H7 (cell line): ENCODE data around the gene IPO4. TPM values are rescaled to one million over a fixed set of nuclear protein-coding genes. Genes with fewer than 3 reads are reported as not detected.

Experiments
- DNase-seq: peaks from one replicate; pipeline ENCODE4 v3.0.0; 2012
- H3K27me3 ChIP-seq: 2 replicates; pipeline ENCODE4 v1.6.0; 2011; ENCODE audit warnings: mild to moderate bottlenecking, low read length; ENCODE audit not compliant: control insufficient read depth, insufficient read depth
- H3K36me3 ChIP-seq: replicated peaks from 2 replicates; pipeline ENCODE4 v1.5.1; 2011; ENCODE audit warnings: low read length; ENCODE audit not compliant: control insufficient read depth, insufficient read depth
- H3K4me3 ChIP-seq: 2 replicates; pipeline ENCODE4 v1.5.1; 2011; ENCODE audit warnings: low read depth, mild to moderate bottlenecking, control low read depth, low read length, moderate library complexity; ENCODE audit not compliant: insufficient read depth
- total RNA-seq: library from RNA; depleted of rRNA; stranded (reverse); fragments of >200 nt; shearing (Covaris generic); gene quantifications from 2 replicates; pipeline ENCODE4 v1.2.3, GENCODE V29; 2014; rRNA removed

Gene IPO4, protein sequence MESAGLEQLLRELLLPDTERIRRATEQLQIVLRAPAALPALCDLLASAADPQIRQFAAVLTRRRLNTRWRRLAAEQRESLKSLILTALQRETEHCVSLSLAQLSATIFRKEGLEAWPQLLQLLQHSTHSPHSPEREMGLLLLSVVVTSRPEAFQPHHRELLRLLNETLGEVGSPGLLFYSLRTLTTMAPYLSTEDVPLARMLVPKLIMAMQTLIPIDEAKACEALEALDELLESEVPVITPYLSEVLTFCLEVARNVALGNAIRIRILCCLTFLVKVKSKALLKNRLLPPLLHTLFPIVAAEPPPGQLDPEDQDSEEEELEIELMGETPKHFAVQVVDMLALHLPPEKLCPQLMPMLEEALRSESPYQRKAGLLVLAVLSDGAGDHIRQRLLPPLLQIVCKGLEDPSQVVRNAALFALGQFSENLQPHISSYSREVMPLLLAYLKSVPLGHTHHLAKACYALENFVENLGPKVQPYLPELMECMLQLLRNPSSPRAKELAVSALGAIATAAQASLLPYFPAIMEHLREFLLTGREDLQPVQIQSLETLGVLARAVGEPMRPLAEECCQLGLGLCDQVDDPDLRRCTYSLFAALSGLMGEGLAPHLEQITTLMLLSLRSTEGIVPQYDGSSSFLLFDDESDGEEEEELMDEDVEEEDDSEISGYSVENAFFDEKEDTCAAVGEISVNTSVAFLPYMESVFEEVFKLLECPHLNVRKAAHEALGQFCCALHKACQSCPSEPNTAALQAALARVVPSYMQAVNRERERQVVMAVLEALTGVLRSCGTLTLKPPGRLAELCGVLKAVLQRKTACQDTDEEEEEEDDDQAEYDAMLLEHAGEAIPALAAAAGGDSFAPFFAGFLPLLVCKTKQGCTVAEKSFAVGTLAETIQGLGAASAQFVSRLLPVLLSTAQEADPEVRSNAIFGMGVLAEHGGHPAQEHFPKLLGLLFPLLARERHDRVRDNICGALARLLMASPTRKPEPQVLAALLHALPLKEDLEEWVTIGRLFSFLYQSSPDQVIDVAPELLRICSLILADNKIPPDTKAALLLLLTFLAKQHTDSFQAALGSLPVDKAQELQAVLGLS
- total RNA-seq = 139 and 149 TPM in 2 replicates

DNA sequence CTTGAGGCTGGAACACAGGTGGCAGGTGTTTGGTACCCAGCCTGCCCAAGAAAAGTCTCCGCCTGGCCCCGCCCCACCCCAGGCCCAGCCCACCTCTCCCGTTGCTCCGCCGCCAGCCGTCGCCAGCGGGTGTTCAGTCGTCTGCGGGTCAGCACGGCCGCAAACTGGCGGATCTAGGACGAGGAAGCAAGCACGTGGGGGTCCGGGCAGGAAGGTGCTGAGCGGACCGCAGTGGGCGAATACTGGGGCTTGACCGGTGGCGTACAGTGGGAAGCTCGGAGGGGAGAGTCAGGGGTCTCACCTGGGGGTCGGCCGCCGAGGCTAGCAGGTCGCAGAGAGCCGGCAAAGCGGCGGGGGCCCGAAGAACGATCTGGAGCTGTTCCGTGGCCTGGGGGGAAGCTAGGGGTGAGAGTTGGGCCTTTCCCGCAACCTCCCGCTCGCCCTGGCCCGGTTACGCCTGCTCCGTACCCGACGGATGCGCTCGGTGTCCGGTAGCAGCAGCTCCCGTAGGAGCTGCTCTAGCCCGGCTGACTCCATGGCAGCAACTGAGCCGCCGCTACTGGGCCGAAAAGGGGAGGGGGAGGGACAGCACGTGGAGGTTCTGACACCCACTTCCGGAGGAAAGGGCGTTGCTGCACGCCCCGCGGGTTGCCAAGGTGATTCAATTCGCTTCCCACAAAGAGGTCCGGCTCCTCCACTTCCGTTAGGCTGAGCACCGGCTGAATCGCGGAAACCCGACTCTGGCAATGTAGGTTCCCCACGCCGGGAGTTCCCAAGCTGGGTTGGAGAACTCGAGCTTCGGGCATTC lies at the start of gene IPO4:
Gene IPO4, minus strand, starts transcription at position 566 of the 808 bp plus-strand sequence. Its CDS starts 29 bp downstream, at position 537.
- Histone ChIP-seq H3K36me3 (peaks cover 31% of the 10 kb centered on the region), H3K4me3 (peak within 1 kb of the TSS; percentile 88), H3K27me3 (no peaks in the 10 kb centered on the region)
- DNase-seq = peak; percentile 99

DNA sequence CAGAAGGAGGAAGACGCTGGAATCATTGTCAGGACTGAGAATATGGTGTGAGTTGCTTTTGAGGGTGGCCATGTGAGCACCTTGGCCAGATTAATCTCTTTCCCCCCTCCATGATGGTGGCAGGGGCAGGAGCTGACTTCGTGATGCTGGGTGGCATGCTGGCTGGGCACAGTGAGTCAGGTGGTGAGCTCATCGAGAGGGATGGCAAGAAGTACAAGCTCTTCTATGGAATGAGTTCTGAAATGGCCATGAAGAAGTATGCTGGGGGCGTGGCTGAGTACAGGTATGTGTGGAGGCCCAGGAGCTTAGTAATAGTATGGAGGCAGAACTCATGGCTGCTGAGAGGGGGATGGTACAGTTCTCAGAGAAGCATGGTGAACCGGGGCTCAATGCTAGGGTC lies 49.5 kb upstream of the IPO4 start:
- DNase-seq = no peak
- Histone ChIP-seq H3K36me3 (peaks cover 28% of the 10 kb centered on the region), H3K4me3 (no peak overlapping the region), H3K27me3 (no peaks in the 10 kb centered on the region)

DNA sequence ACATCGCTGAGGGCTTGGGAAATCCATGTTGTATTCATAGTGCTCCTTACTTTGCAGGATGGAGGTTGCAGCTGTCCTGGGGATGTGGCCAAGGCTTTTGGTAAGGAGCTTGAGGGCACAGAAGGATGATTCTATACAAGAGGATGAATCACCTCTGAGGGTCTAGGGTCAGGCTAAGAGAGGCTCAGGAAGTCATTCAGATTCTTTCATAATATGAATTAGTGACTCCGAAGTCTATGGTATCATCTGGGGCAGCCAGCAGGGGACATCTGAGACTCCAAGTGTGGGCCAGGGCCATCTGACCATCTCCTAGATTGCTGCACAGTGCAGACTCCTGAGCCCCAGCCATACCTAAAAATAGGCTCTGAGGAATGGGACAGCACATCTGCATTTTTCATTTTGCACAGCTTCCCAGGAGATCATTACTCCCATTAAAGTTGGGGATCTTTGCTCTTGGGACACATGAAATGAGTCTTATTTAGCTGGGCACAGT lies 48.9 kb upstream of the IPO4 start:
- Histone ChIP-seq H3K36me3 (peaks cover 28% of the 10 kb centered on the region), H3K27me3 (no peaks in the 10 kb centered on the region), H3K4me3 (no peak overlapping the region)
- DNase-seq = no peak

DNA sequence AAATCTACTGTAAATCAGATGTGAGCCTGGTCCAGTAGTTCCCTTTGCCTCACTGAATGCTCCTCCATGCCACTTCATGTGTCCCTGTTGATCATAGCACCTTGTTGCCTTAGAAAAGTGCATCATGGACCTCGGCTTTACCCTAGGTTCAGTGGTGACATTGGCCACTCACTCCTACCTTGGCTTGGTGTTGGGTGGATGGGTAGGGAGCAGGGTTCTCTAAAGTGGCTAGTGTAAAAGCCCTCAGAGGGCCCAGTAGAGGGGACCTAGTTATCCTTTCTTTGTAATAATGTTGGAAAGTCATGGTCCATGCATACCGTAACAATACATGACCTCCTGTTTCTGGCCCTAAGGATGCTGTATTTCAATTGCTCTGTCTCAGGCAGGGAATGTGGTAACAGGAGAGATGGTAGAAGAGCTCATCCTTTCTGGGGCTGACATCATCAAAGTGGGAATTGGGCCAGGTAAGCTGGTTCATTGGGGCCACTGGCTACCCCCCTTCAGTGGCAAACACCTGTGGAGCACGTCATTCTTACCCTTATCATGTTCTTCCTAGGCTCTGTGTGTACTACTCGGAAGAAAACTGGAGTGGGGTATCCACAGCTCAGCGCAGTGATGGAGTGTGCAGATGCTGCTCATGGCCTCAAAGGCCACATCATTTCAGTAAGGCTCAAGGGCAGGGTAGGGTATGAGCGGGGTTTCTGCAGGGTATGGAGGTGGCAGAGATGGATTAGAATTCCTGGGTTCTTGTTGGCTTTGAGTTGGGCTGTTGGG lies 48.3 kb upstream of the IPO4 start:
- no peak for DNase-seq
- Histone ChIP-seq H3K36me3 (peaks cover 28% of the 10 kb centered on the region), H3K27me3 (no peaks in the 10 kb centered on the region), H3K4me3 (no peak overlapping the region)

DNA sequence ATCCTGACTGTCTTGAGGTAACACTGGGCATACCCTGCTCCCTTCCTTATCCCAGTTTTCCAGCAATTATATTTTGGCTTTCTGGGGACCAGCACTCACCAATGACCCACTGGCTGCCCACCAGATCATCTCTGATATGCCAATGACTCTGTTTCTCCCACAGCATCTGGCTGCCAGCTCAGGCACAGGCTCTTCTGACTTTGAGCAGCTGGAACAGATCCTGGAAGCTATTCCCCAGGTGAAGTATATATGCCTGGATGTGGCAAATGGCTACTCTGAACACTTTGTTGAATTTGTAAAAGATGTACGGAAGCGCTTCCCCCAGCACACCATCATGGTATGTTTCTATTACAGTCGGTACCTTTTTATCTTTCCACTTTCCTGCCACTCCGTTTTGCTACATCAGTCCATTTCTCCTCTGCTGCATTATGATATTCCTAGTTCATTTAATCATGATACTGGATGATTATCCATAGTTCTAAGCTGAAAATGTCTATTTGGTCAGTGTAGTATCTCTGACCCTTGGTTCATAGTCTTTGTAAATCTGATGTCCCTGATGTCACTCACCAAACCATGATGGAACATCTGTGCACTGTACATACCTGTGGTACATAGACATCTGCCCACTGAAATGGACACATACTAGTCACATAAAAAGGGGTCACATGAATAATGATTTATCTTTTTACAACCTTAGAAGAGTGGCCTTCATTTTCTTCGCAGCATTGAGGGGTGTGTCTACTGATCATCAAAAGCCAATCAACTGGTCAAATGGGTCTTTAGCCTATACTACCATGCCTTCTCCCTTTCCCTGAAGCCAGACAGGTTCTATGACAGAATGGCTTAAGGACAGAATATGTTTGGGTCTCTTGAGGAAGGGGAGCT lies 47.4 kb upstream of the IPO4 start:
- no peak for DNase-seq
- H3K36me3 ChIP-seq = peaks cover 28% of the 10 kb centered on the region
- H3K27me3 ChIP-seq = no peaks in the 10 kb centered on the region
- no peak overlapping the region for H3K4me3 ChIP-seq

DNA sequence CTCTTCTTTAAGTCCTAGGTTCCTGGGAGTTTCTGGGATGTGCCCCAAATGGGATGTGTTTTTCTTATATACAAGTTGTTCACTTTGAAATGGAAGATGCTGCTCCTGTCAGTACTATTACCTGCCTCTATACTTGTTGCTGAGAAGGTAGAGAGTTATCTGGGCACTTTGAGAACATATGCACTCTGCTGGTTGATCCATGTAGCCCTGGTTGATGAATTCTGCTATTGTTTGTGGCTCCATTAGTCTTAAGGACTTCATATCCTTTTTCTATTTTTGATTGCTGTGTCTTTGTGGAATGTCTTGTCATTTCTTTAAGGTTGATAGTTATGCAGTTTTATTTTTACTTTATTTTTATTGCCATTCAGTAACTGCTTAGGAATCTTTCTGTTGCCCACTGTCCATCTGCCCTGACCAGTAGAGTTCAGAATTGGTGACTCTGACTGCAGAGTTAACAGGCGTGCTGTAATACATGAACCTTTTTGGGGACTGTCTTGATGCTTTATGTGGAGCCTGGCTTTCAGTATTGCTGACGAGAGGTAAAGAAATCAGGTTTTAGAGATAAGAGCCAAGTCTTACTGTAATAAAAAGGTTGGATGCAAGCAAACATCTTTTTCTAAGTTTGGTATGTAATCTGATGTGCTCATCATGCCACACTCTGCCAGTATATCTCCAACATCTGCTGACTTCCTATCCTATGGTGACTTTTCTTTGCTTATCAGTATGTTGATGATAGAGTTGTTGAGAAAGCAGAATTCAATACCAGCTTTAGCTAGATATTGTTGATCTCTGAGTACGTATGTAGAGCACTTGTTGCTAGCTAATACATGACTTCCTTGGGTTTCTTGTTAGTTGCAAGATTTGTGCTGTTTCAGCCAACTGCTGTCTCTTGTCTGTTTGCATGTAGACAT lies 45.7 kb upstream of the IPO4 start:
- Histone ChIP-seq H3K36me3 (peaks cover 13% of the 10 kb centered on the region), H3K4me3 (no peak overlapping the region), H3K27me3 (no peaks in the 10 kb centered on the region)
- DNase-seq = no peak

DNA sequence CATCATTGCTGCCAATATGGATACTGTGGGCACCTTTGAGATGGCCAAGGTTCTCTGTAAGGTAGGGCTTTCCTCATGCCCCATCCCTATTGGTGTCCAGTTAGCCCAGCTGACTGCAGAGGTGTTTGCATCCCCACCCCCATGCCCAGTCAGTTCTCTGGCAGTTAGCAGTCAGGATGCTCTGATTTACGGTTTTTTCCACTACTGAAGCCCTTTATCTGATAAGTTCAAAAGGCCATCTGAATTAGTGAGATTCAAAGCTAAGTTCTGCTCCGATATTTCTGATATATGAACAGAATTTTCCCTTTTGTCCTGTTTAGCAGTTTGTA lies 44.9 kb upstream of the IPO4 start:
- Histone ChIP-seq H3K27me3 (no peaks in the 10 kb centered on the region), H3K36me3 (peaks cover 10% of the 10 kb centered on the region), H3K4me3 (peak overlapping the region; percentile 87)
- DNase-seq = no peak

DNA sequence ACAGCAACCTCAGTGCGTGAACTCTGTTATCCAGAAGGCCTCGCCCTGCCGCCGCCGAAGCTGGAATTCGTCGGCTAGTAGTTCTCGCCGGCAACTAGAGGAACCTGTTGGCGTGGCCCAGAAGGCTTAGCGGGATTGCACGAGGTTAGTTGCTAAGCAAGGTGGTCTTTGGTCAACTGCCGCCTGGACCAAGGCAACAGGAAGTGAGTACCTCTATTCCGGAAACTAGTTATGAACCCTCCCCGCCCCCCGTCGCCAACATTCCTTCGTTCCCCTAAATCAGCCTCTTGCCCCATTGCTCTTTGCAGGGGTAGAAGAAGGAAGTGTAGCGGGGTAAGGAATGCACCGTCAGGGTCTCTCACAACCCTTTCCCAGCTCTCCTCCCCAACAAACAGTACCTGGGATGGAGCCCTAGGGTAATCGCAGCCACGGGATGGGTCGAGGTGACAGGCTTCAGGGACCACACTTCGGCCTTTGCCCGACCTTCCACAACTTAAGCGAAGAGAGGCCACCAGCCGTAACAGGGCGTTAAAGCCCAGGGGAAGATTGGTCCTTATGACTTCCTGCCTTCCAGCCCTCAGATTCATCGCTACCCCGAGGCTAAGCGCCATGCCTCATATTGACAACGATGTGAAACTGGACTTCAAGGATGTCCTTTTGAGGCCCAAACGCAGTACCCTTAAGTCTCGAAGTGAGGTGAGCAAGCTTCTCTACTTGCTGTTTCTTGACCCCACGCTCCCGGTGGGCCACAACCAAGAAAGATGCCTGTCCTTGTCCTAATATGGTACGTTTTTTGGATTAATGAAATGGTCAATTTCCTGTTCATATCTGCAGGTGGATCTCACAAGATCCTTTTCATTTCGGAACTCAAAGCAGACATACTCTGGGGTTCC lies 44.3 kb upstream of the IPO4 start, which contains the start of gene GMPR2:
Gene GMPR2, plus strand, starts transcription at position 285 of the 893 bp plus-strand sequence. Its CDS starts 325 bp downstream, at position 610.
- H3K4me3 ChIP-seq = peak within 1 kb of the TSS; percentile 87
- peaks cover 10% of the 10 kb centered on the region for H3K36me3 ChIP-seq
- no peaks in the 10 kb centered on the region for H3K27me3 ChIP-seq
- DNase-seq = peak; percentile 66

DNA sequence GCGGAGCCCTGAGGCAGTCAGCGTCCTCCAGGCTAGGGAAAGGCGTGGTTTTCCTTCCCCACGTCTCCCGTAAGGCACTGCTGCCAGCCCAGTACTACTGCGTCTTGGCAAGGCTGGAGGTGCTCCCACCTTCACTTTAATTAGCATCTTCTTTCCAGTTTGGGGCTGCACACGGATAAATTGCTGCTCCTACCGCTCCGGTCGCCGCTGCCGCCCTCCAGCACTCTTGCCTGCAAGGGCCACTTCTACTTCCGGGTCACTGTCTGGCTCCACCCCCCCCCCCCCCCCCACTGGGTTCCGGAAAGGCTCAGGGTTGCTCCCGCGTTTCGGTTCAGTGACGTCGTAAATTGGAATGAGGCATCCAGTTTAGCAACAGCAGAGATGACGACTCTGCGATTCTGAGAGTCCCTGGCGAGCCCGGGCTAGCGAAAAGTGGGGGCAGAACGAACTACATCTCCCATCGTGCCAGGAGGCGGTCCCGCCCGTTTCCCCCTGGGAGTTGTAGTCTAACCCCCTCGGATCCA lies 43.6 kb upstream of the IPO4 start, which contains the start of gene NEDD8:
Gene NEDD8, minus strand, starts transcription at position 247 of the 524 bp plus-strand sequence. Its CDS starts 100 bp downstream, at position 147.
- DNase-seq = peak; percentile 92
- Histone ChIP-seq H3K4me3 (peak within 1 kb of the TSS; percentile 87), H3K27me3 (no peaks in the 10 kb centered on the region), H3K36me3 (peaks cover 8% of the 10 kb centered on the region)

DNA sequence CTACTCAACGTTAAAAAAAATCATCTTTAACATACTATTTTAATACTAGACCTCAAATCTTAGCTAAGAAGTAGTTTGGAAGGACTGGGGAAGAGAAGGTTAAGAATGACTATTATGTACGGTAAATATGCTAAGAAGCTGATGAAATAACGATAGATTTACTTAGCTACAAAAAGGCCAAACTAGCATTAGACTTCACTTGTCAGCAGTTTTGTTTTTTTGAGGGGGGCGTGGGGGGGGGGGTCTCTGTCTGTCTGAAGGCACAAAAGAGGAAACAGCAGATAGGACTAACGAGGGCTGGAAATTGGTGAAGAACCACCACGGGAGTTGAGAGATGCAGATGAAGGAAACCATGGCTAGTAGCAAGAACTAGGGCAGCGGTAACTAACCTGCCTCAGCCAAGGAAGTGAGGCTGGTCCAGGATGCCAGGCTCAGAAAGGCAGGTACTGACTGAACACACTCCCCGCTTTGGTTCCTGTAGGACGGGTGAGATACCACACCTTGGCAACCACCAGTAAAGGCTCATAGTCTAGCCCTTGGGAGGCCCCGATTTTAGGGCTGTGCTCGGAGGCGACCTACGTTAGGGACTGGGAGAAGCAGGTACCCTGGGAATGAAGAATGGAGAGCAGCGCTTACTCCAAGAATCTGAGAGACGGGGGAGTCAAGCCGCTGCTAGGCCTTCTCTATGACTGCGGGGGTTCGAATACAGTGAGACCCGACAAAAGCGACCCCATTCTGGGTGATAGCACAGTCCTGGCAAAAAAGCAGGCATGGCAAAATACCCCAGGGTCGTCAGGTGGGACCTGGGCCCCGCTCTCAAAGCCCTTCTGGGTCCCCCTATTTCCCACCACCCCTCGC lies 42.9 kb upstream of the IPO4 start:
- no peaks in the 10 kb centered on the region for H3K27me3 ChIP-seq
- peak; percentile 84 for DNase-seq
- H3K4me3 ChIP-seq = peak overlapping the region; percentile 87
- H3K36me3 ChIP-seq = peaks cover 3% of the 10 kb centered on the region
